IMR-90 (cell line): ENCODE results near the gene ATP8B3.

Source experiments
- CTCF ChIP-seq: conservative IDR thresholded peaks from 2 replicates; pipeline ENCODE4 v1.5.1; 2012; ENCODE audit warnings: mild to moderate bottlenecking, low read depth, low read length, improper control_type of control experiment
- FOS ChIP-seq: fragments of 150-350 bp; IDR thresholded peaks from 2 replicates; pipeline ENCODE4 v1.6.1; 2016; ENCODE audit warnings: low read depth, low read length
- MAZ ChIP-seq: IDR thresholded peaks from 2 replicates; pipeline ENCODE4 v1.6.1; 2012; ENCODE audit warnings: low read depth, mild to moderate bottlenecking, low read length, improper control_type of control experiment, moderate library complexity, borderline replicate concordance
- POLR2A ChIP-seq: IDR thresholded peaks from 2 replicates; pipeline ENCODE4 v1.6.1; 2012; ENCODE audit warnings: mild to moderate bottlenecking, low read depth, low read length
- RCOR1 ChIP-seq: IDR thresholded peaks from 2 replicates; pipeline ENCODE4 v1.6.1; 2012; ENCODE audit warnings: mild to moderate bottlenecking, low read length, improper control_type of control experiment; ENCODE audit not compliant: insufficient replicate concordance

DNA sequence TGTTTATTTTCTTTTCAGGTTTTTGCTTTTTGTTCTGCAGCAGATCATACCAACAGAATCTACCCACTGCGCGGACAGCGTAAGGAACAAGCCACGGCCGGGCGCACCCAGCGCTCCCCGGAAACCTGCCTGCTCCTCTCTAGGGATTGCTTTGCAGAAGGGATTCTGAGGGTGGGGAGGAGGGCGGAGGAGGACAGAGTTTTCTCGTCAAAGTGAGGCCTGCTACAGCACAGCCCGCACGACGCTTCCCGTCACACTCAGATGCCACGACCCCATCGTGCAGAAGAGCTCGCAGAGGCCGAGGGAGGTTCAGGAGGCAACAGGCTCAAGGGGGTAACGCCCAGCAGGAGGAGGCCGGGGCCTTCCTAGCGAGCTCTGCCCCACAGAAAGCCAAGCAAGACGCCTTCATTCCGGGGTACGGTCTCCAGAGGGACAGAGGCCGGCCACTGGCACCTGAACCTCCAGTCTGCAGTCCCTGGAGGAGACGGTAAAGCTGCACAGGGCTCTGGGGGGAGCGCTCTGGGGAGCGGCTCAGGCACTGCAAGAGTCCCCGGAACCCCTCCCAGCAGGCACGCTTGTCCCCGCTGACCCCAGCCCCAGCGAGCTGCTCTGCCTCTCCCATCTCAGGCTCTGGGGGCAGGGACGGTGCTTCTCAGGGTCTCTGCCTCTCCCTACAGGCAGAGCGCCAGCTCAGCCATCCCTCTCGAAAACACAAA, 29.3 kb upstream of the ATP8B3 start:
- TF ChIP-seq RCOR1 (no peak), CTCF (no peak), FOS (no peak), MAZ (no peak), POLR2A (no peak)
